H1 (cell line): ENCODE measurements around the gene CDH22. TPM values are rescaled to one million over a fixed set of nuclear protein-coding genes. Genes with fewer than 3 reads are reported as not detected.

Source experiments
- CTCF ChIA-PET: fragments of 300-600 bp; sonication (Branson Sonifier 250); formaldehyde crosslinking; loops from one replicate; lab custom pipeline; 2021; ENCODE audit not compliant: partially characterized antibody; lab: Charles Lee
- POLR2A ChIA-PET: fragments of 300-600 bp; sonication (Branson Sonifier 250); formaldehyde crosslinking; loops from one replicate; lab custom pipeline; 2021; ENCODE audit warnings: inconsistent platforms; ENCODE audit not compliant: partially characterized antibody; lab: Charles Lee
- DNase-seq, 2 experiments: peaks; one replicate each; pipeline versions ENCODE4 v3.0.0 to v3.0.0-alpha.2; 2010 to 2022; ENCODE audit warnings: low spot score in 2 of 2, low read depth in 1 of 2, mixed read lengths in 1 of 2
- FAIRE-seq: peaks from 2 replicates; lab custom pipeline; 2011; peaks lifted over from hg19 to GRCh38; lab: Jason Lieb, UNC
- H2AFZ ChIP-seq: 2 replicates; pipeline ENCODE4 v1.8.1; 2012; ENCODE audit warnings: low read length, inconsistent platforms
- H2AK5ac ChIP-seq: 2 replicates; pipeline ENCODE4 v1.6.1; 2013; ENCODE audit warnings: low read depth, low read length
- H2BK120ac ChIP-seq: replicated peaks from 2 replicates; pipeline ENCODE3; 2013; ENCODE audit warnings: low read depth, low read length, inconsistent platforms
- H2BK12ac ChIP-seq: 2 replicates; pipeline ENCODE4 v1.6.1; 2013; ENCODE audit warnings: low read depth, low read length
- H2BK15ac ChIP-seq: 2 replicates; pipeline ENCODE4 v1.6.1; 2013; ENCODE audit warnings: low read length
- H2BK20ac ChIP-seq: 2 replicates; pipeline ENCODE4 v1.6.1; 2013; ENCODE audit warnings: low read length
- H2BK5ac ChIP-seq: 2 replicates; pipeline ENCODE4 v1.6.1; 2013; ENCODE audit warnings: low read depth, low read length
- H3K14ac ChIP-seq: 2 replicates; pipeline ENCODE4 v1.6.1; 2013; ENCODE audit warnings: inconsistent platforms; ENCODE audit not compliant: insufficient read length
- H3K18ac ChIP-seq: 2 replicates; pipeline ENCODE4 v1.6.1; 2013; ENCODE audit warnings: low read length; ENCODE audit errors: extremely low read depth
- H3K23ac ChIP-seq: 2 replicates; pipeline ENCODE4 v1.6.1; 2013; ENCODE audit warnings: inconsistent platforms; ENCODE audit not compliant: insufficient read length
- H3K23me2 ChIP-seq: 2 replicates; pipeline ENCODE4 v1.6.1; 2013; ENCODE audit warnings: low read depth, low read length
- H3K27ac ChIP-seq: 2 replicates; pipeline ENCODE4 v1.6.1; 2011; ENCODE audit warnings: low read depth, low read length, inconsistent platforms
- H3K27me3 ChIP-seq, 4 experiments: replicated peaks in 1 of 4; 1 replicate in 1 of 4; 2 replicates in 3 of 4; pipeline versions ENCODE4 v1.6.1 to v1.8.1; 2011 to 2013; ENCODE audit warnings: low read length in 3 of 4, mild to moderate bottlenecking in 3 of 4, inconsistent platforms in 2 of 4, mixed read lengths in 2 of 4, moderate library complexity in 1 of 4; ENCODE audit not compliant: control insufficient read depth in 3 of 4, insufficient read depth in 3 of 4; ENCODE audit errors: extremely low read depth in 1 of 4
- H3K36me3 ChIP-seq, 4 experiments: 2 replicates each; pipeline versions ENCODE4 v1.6.1 to v1.8.1; 2011 to 2013; ENCODE audit warnings: mild to moderate bottlenecking in 4 of 4, low read length in 3 of 4, moderate library complexity in 2 of 4, control low read depth in 1 of 4, inconsistent platforms in 1 of 4; ENCODE audit not compliant: insufficient read depth in 4 of 4, control insufficient read depth in 2 of 4
- H3K4ac ChIP-seq: replicated peaks from 2 replicates; pipeline ENCODE3; 2013; ENCODE audit warnings: low read length, low read depth, mixed read lengths, inconsistent platforms; ENCODE audit not compliant: insufficient read length
- H3K4me1 ChIP-seq, 4 experiments: replicated peaks in 1 of 4; 1 replicate in 1 of 4; 2 replicates in 3 of 4; pipeline versions ENCODE4 v1.6.1 to v1.8.1; 2011 to 2013; ENCODE audit warnings: low read length in 3 of 4, inconsistent platforms in 2 of 4, mixed read lengths in 1 of 4; ENCODE audit not compliant: insufficient read depth in 4 of 4, control insufficient read depth in 3 of 4
- H3K4me2 ChIP-seq, 2 experiments: 2 replicates each; pipeline versions ENCODE4 v1.6.1 to v1.8.1; 2011 to 2013; ENCODE audit warnings: low read depth in 2 of 2, low read length in 2 of 2, control low read depth in 1 of 2, inconsistent platforms in 1 of 2, mild to moderate bottlenecking in 1 of 2; ENCODE audit not compliant: insufficient read depth in 1 of 2
- H3K4me3 ChIP-seq, 4 experiments: fragments of 200-600, 300-600 bp in 1 of 4; sonication (generic), shearing (Covaris generic), sonication (Bioruptor Twin) in 1 of 4; 2 replicates each; pipeline versions ENCODE4 v1.5.1 to v1.8.1; 2011 to 2016; ENCODE audit warnings: low read length in 4 of 4, low read depth in 3 of 4, control low read depth in 2 of 4, inconsistent platforms in 2 of 4, mild to moderate bottlenecking in 2 of 4, mixed read lengths in 1 of 4, moderate library complexity in 1 of 4; ENCODE audit not compliant: insufficient read depth in 2 of 4; ENCODE audit errors: extremely low read depth in 1 of 4
- H3K56ac ChIP-seq: replicated peaks from 2 replicates; pipeline ENCODE3; 2013; ENCODE audit warnings: low read depth, mild to moderate bottlenecking, mixed read lengths, low read length, inconsistent platforms; ENCODE audit not compliant: insufficient read length
- H3K79me1 ChIP-seq: 2 replicates; pipeline ENCODE4 v1.6.1; 2013; ENCODE audit warnings: low read depth, low read length, control low read depth
- H3K79me2 ChIP-seq, 2 experiments: 2 replicates each; pipeline versions ENCODE4 v1.6.1 to v1.8.1; 2012 to 2013; ENCODE audit warnings: low read length in 2 of 2, mild to moderate bottlenecking in 2 of 2, inconsistent platforms in 1 of 2; ENCODE audit not compliant: insufficient read depth in 2 of 2, control insufficient read depth in 1 of 2
- H3K9ac ChIP-seq, 4 experiments: replicated peaks in 1 of 4; 1 replicate in 1 of 4; 2 replicates in 3 of 4; pipeline versions ENCODE4 v1.6.1 to v1.8.1; 2011 to 2013; ENCODE audit warnings: low read depth in 3 of 4, low read length in 3 of 4, control low read depth in 2 of 4, mild to moderate bottlenecking in 2 of 4, moderate library complexity in 2 of 4, inconsistent platforms in 1 of 4; ENCODE audit errors: extremely low read depth in 1 of 4
- H3K9me3 ChIP-seq, 2 experiments: 2 replicates each; pipeline versions ENCODE4 v1.6.1 to v1.8.1; 2012 to 2013; ENCODE audit warnings: mild to moderate bottlenecking in 2 of 2, moderate library complexity in 2 of 2, control low read depth in 1 of 2, inconsistent platforms in 1 of 2, low read depth in 1 of 2, low read length in 1 of 2, mixed read lengths in 1 of 2; ENCODE audit not compliant: insufficient read depth in 2 of 2
- H4K20me1 ChIP-seq, 2 experiments: replicated peaks in 1 of 2; 2 replicates each; pipeline versions ENCODE3 to v1.8.1; 2011 to 2013; ENCODE audit warnings: inconsistent platforms in 2 of 2, low read length in 2 of 2, mild to moderate bottlenecking in 1 of 2; ENCODE audit not compliant: insufficient read depth in 2 of 2, control insufficient read depth in 1 of 2
- H4K5ac ChIP-seq: 2 replicates; pipeline ENCODE4 v1.6.1; 2013; ENCODE audit warnings: low read length, low read depth, mixed read lengths, inconsistent platforms; ENCODE audit not compliant: insufficient read length
- H4K8ac ChIP-seq: 2 replicates; pipeline ENCODE4 v1.8.0; 2013; ENCODE audit warnings: mild to moderate bottlenecking, moderate library complexity, low read length, inconsistent platforms; ENCODE audit not compliant: insufficient read depth; ENCODE audit errors: extremely low read depth
- H4K91ac ChIP-seq: replicated peaks from 2 replicates; pipeline ENCODE3; 2013; ENCODE audit warnings: low read length, mixed read lengths, inconsistent platforms; ENCODE audit not compliant: insufficient read length
- CBX8 ChIP-seq: fragments of 300-800, 300-1000 bp; sonication (generic); IDR thresholded peaks from 2 replicates; pipeline ENCODE4 v1.7.1; 2016; ENCODE audit warnings: low read depth, low read length, borderline replicate concordance
- JUND ChIP-seq: IDR thresholded peaks from 2 replicates; pipeline ENCODE4 v1.6.1; 2011; ENCODE audit warnings: mild to moderate bottlenecking, improper control_type of control experiment, low read length
- KDM1A ChIP-seq: fragments of 200-600, 300-600 bp; sonication (generic); IDR thresholded peaks from 2 replicates; pipeline ENCODE4 v1.7.1; 2016; ENCODE audit warnings: mild to moderate bottlenecking, low read length, borderline replicate concordance
- KDM4A ChIP-seq: IDR thresholded peaks from one replicate; pipeline ENCODE4 v1.7.1; 2012; ENCODE audit warnings: low read depth, mild to moderate bottlenecking, moderate library complexity, low read length, inconsistent platforms; ENCODE audit not compliant: severe bottlenecking
- PHF8 ChIP-seq: fragments of 200-600 bp; sonication (generic); conservative IDR thresholded peaks from 2 replicates; pipeline ENCODE4 v1.7.1; 2012; ENCODE audit warnings: low read depth, mild to moderate bottlenecking, inconsistent platforms, low read length, moderate library complexity
- RXRA ChIP-seq: IDR thresholded peaks from 2 replicates; pipeline ENCODE4 v1.6.1; 2011; ENCODE audit warnings: low read depth, mild to moderate bottlenecking, low read length, moderate library complexity; ENCODE audit not compliant: insufficient read depth
- SRF ChIP-seq: IDR thresholded peaks from 2 replicates; pipeline ENCODE4 v1.6.1; 2011; ENCODE audit warnings: mild to moderate bottlenecking, low read depth, low read length, moderate library complexity
- TAF1 ChIP-seq: IDR thresholded peaks from 2 replicates; pipeline ENCODE4 v1.6.1; 2011; ENCODE audit warnings: mild to moderate bottlenecking, low read depth, low read length
- TBP ChIP-seq: IDR thresholded peaks from 2 replicates; pipeline ENCODE4 v1.6.1; 2011; ENCODE audit warnings: low read depth, low read length, improper control_type of control experiment
- YY1 ChIP-seq: IDR thresholded peaks from 2 replicates; pipeline ENCODE4 v1.6.1; 2011; ENCODE audit warnings: low read depth, mild to moderate bottlenecking, low read length
- WGBS, 2 experiments: shearing (Covaris generic) in 1 of 2; methylation state at CpG; one replicate each; pipeline versions ENCODE4 v1.1.6 to v1.1.7; 2013 to 2015; ENCODE audit warnings: low lambda C conversion rate in 2 of 2, mixed read lengths in 2 of 2, inconsistent platforms in 1 of 2, low coverage in 1 of 2, missing lambda C conversion rate in 1 of 2; ENCODE audit not compliant: insufficient replicate concordance in 2 of 2, insufficient coverage in 1 of 2, insufficient read length in 1 of 2; ENCODE audit errors: extremely low coverage in 1 of 2, missing lambda C conversion rate in 1 of 2; 5-methylcytosine and 5-hydroxymethylcytosine counted together
- polyA plus RNA-seq, 7 experiments: library from polyadenylated mRNA; depleted of rRNA in 3 of 7; stranded (reverse) in 5 of 7; unstranded in 2 of 7; fragments of >200 nt in 5 of 7; fragments of 200-250 nt in 2 of 7; gene quantifications; 1 replicate in 5 of 7; 2 replicates in 1 of 7; 4 replicates in 1 of 7; pipeline versions ENCODE4 v1.2.1 to v1.2.3, GENCODE V29; 2011 to 2013; ENCODE audit warnings: missing spikeins in 2 of 7, mixed read lengths in 2 of 7
- total RNA-seq: library from RNA; stranded (reverse); fragmentation: NEBNext Ultra II Directional; extraction: Animal tissue kit (Norgen Biotek cat#: 25700); gene quantifications from 2 replicates; pipeline ENCODE4 v1.2.1, GENCODE V29; 2021
- TF ChIP-seq, protein P1 (sequence below): IDR thresholded peaks from 2 replicates; pipeline ENCODE4 v1.6.1; 2012; ENCODE audit warnings: low read length, inconsistent platforms

Gene CDH22
- total and polyA plus RNA-seq, 2 of the 8 experiments (the other 6 are each of a cell fraction or from before 2014, with no cell fraction given) = 0.35 to 0.39 TPM

- no peak overlapping the region for H2BK12ac ChIP-seq
- H3K23ac ChIP-seq = no peak overlapping the region
- H2BK15ac ChIP-seq = no peak overlapping the region
- no peak overlapping the region for H3K4me3 ChIP-seq
- no peak overlapping the region for H2AK5ac ChIP-seq
- peaks cover 13 to 33% (median 29%) of the 10 kb centered on the region in 4 experiments; a peak in 6 of 7 replicates for H3K27me3 ChIP-seq
- ChIA-PET CTCF (interaction anchor here (0.7 to 6.5 kb wide), 4 partner anchors 9 to 45 kb away, joined by 3 to 76 read pairs (median 10); no protein-coding TSS in a partner anchor), POLR2A (no interaction called here)
- no peak overlapping the region for H4K5ac ChIP-seq
- no peak overlapping the region for H2BK120ac ChIP-seq
- no peak overlapping the region for H4K8ac ChIP-seq
- H3K79me2 ChIP-seq = no peaks in the 10 kb centered on the region
- H3K79me1 ChIP-seq = no peaks in the 10 kb centered on the region
- peaks cover 0 to 4% (median 0%) of the 10 kb centered on the region in 4 experiments; a peak in 1 of 8 replicates for H3K36me3 ChIP-seq
- H3K56ac ChIP-seq = no peak overlapping the region
- no peak overlapping the region for H3K18ac ChIP-seq
- H2AFZ ChIP-seq = no peak overlapping the region
- no peak overlapping the region for H3K27ac ChIP-seq
- H3K4me1 ChIP-seq = peaks cover 0 to 3% (median 0%) of the 10 kb centered on the region in 4 experiments; a peak in 3 of 7 replicates
- DNase-seq (no peak), FAIRE-seq (no peak)
- H3K4ac ChIP-seq = no peak overlapping the region
- no peak overlapping the region for H2BK5ac ChIP-seq
- no peak overlapping the region for H3K9ac ChIP-seq
- H4K20me1 ChIP-seq = no peaks in the 10 kb centered on the region
- peaks cover 4% of the 10 kb centered on the region; the same call in 1 of the 2 replicates for H3K23me2 ChIP-seq
- H3K9me3 ChIP-seq = no peaks in the 10 kb centered on the region
- no peak overlapping the region for H3K4me2 ChIP-seq
- no peak overlapping the region for H3K14ac ChIP-seq
- 88% methylated on average over 11 of the region's 11 CpGs; no CpG with 5 or more reads in 1 of the 2 experiments for WGBS, 2 experiments
- no peak overlapping the region for H4K91ac ChIP-seq
- no peak overlapping the region for H2BK20ac ChIP-seq
- TF ChIP-seq, protein P1, sequence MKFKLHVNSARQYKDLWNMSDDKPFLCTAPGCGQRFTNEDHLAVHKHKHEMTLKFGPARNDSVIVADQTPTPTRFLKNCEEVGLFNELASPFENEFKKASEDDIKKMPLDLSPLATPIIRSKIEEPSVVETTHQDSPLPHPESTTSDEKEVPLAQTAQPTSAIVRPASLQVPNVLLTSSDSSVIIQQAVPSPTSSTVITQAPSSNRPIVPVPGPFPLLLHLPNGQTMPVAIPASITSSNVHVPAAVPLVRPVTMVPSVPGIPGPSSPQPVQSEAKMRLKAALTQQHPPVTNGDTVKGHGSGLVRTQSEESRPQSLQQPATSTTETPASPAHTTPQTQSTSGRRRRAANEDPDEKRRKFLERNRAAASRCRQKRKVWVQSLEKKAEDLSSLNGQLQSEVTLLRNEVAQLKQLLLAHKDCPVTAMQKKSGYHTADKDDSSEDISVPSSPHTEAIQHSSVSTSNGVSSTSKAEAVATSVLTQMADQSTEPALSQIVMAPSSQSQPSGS = no peak
- no peak for TF ChIP-seq SRF
- TF ChIP-seq PHF8 = no peak
- TF ChIP-seq TAF1 = no peak
- no peak for TF ChIP-seq YY1
- no peak for TF ChIP-seq JUND
- no peak for TF ChIP-seq KDM1A
- no peak for TF ChIP-seq RXRA
- TF ChIP-seq TBP = no peak
- TF ChIP-seq CBX8 = no peak
- TF ChIP-seq KDM4A = no peak
Measured at GRCh38 chr20:46303176-46303956, 4.9 kb downstream of the CDH22 start.
